ENCODE data around the gene MCM7. TPM values are rescaled to one million over a fixed set of nuclear protein-coding genes. Genes with fewer than 3 reads are reported as not detected.

MCM7 gene
- total RNA-seq, 4 donors from 2014 or later, result 18.7 to 74.8 (median 43.3) TPM

- intact Hi-C loops (cut with DNase I; ENCODE audit: low total_unique reads), result no loop called here
- peaks cover 0 to 3% of the 10 kb centered on the region in 2 donors for H3K4me1 ChIP-seq
- no peak overlapping the region for H3K27ac ChIP-seq
- no peak for DNase-seq
- H3K4me3 ChIP-seq, result no peak overlapping the region
- peaks cover 0 to 16% of the 10 kb centered on the region in 2 donors for H3K9me3 ChIP-seq
- TF ChIP-seq POLR2A (IDR thresholded peaks at IDR 0.05) (no peak), CTCF (IDR thresholded peaks at IDR 0.05) (no peak)
- H3K36me3 ChIP-seq, result no peaks in the 10 kb centered on the region
- no peaks in the 10 kb centered on the region for H3K27me3 ChIP-seq
These were observed 34.2 kb downstream of the MCM7 start for GRCh38 chr7:100066953-100067352.

- no peak overlapping the region for H3K4me3 ChIP-seq
- intact Hi-C loops (cut with DNase I; ENCODE audit: low total_unique reads), result no loop called here
- TF ChIP-seq POLR2A (IDR thresholded peaks at IDR 0.05), result no peak
- no peaks in the 10 kb centered on the region for H3K27me3 ChIP-seq
- DNase-seq, result peak; percentile 26 to 59
- H3K9me3 ChIP-seq, result peaks cover 0 to 2% of the 10 kb centered on the region in 2 donors
- peak overlapping the region; percentile 58 to 63 for H3K27ac ChIP-seq
- H3K4me1 ChIP-seq, result peaks cover 0 to 3% of the 10 kb centered on the region in 2 donors
- H3K36me3 ChIP-seq, result no peaks in the 10 kb centered on the region
These were observed 35.6 kb downstream of the MCM7 start for GRCh38 chr7:100065452-100066186.

GRCh38 chr7:100064162-100064561, 37.0 kb downstream of the MCM7 start:
- Histone ChIP-seq H3K36me3 (no peaks in the 10 kb centered on the region), H3K27me3 (no peaks in the 10 kb centered on the region), H3K4me3 (no peak overlapping the region), H3K9me3 (no peaks in the 10 kb centered on the region), H3K4me1 (peaks cover 0 to 3% of the 10 kb centered on the region in 2 donors), H3K27ac (no peak overlapping the region)
- intact Hi-C loops (cut with DNase I; ENCODE audit: low total_unique reads), result no loop called here
- no peak for DNase-seq
- TF ChIP-seq CTCF (IDR thresholded peaks at IDR 0.05) (no peak), POLR2A (IDR thresholded peaks at IDR 0.05) (no peak)

- H3K36me3 ChIP-seq, result no peaks in the 10 kb centered on the region
- H3K4me1 ChIP-seq, result peaks cover 0 to 3% of the 10 kb centered on the region in 2 donors
- no peaks in the 10 kb centered on the region for H3K27me3 ChIP-seq
- H3K27ac ChIP-seq, result no peak overlapping the region
- intact Hi-C loops (cut with DNase I; ENCODE audit: low total_unique reads), result no loop called here
- H3K4me3 ChIP-seq, result no peak overlapping the region
- H3K9me3 ChIP-seq, result no peaks in the 10 kb centered on the region
- DNase-seq, result no peak
- TF ChIP-seq POLR2A (IDR thresholded peaks at IDR 0.05) (no peak), CTCF (IDR thresholded peaks at IDR 0.05) (no peak)
These were observed 37.8 kb downstream of the MCM7 start for GRCh38 chr7:100063376-100063775.

DNA sequence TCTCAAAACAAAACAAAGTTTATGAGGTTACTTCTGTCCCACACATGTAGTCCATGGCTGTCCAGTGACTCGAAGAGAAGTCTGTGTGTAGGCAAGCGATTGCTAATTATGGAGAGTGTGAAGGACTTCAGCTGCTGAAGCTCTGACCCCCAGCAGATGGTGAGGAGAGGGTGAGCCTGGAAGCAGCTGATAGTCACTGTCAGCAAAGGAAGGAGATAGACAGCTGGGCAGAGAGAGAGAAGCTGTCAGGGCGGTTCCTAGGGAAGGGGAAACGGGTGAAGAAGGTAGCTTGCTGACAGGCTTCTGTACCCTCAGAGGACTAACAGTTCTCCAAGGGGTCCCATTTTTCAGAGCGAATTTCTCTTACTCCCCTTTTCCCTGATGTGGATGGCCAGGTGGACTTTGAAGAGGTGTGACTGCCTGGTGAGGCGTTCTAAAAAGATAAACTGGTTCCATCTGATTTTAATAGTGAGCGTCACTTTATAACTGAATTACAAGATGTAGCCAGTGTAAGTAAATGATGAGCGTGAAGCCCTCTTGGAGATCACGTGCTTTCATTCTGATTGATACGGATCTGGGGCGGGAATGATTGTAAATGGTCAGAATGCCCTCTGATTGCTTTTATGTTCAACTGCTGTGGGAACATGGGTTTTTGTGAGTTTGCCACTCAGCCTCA, 39.5 kb downstream of the MCM7 start:
- H3K27me3 ChIP-seq, result no peaks in the 10 kb centered on the region
- no peak overlapping the region for H3K27ac ChIP-seq
- no peaks in the 10 kb centered on the region for H3K9me3 ChIP-seq
- intact Hi-C loops (cut with DNase I; ENCODE audit: low total_unique reads), result no loop called here
- TF ChIP-seq POLR2A (IDR thresholded peaks at IDR 0.05), result no peak
- TF ChIP-seq CTCF (IDR thresholded peaks at IDR 0.05), result no peak
- DNase-seq, result no peak
- H3K4me3 ChIP-seq, result no peak overlapping the region
- H3K36me3 ChIP-seq, result no peaks in the 10 kb centered on the region
- peaks cover 0 to 3% of the 10 kb centered on the region in 2 donors for H3K4me1 ChIP-seq
